ENCODE measurements around the gene YPEL3.

DNA sequence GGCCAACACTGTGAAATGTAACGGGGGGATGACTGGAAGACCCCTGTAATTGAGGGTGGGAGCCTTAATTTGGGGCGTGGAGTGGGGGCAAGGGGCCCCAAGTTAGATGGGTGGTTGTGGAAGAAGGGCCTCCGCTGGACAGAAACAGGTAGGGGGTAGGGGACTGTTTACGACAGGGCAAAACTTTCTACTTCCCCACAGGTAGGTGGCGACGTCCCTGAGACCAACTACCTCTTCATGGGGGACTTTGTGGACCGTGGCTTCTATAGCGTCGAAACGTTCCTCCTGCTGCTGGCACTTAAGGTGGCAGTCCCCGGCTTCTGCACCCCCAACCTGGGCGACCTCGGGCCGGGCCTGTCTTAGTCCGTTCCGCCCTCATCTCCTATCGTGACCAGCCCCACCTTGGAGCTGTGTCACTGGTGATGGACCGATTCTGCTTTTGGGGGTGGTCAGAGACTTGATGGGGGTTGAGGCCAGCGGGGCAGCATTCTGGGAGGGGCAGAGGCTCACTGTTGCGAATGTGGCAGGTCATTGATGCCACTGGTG is 13.4 kb downstream of the YPEL3 start:
- TF ChIP-seq, protein P1, sequence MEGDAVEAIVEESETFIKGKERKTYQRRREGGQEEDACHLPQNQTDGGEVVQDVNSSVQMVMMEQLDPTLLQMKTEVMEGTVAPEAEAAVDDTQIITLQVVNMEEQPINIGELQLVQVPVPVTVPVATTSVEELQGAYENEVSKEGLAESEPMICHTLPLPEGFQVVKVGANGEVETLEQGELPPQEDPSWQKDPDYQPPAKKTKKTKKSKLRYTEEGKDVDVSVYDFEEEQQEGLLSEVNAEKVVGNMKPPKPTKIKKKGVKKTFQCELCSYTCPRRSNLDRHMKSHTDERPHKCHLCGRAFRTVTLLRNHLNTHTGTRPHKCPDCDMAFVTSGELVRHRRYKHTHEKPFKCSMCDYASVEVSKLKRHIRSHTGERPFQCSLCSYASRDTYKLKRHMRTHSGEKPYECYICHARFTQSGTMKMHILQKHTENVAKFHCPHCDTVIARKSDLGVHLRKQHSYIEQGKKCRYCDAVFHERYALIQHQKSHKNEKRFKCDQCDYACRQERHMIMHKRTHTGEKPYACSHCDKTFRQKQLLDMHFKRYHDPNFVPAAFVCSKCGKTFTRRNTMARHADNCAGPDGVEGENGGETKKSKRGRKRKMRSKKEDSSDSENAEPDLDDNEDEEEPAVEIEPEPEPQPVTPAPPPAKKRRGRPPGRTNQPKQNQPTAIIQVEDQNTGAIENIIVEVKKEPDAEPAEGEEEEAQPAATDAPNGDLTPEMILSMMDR (conservative IDR thresholded peaks at IDR 0.05 in 1 of 2, IDR thresholded peaks at IDR 0.05 in 1 of 2; ENCODE audit: extremely low read depth in 1 of 2, insufficient read depth in 1 of 2, low read depth in 1 of 2, low read length in 2 of 2), result peak; percentile 22
- no peak for TF ChIP-seq EZH2 (IDR thresholded peaks at IDR 0.05; ENCODE audit: borderline replicate concordance, low read length)
